NOMO-1 (cell line): ENCODE measurements around the gene ADAMTSL2.
"Not testable (repeated sequence)": the region's sequence is repeated elsewhere in the genome, so short reads cannot be mapped to it uniquely, and the experiment has no call there.

ENCODE experiments used
- DNase-seq, 2 experiments: peaks; one replicate each; lab custom pipeline; 2025; ENCODE audit not compliant: unreplicated experiment in 2 of 2; lab: John Stamatoyannopoulos, UW

The ADAMTSL2 gene

DNA sequence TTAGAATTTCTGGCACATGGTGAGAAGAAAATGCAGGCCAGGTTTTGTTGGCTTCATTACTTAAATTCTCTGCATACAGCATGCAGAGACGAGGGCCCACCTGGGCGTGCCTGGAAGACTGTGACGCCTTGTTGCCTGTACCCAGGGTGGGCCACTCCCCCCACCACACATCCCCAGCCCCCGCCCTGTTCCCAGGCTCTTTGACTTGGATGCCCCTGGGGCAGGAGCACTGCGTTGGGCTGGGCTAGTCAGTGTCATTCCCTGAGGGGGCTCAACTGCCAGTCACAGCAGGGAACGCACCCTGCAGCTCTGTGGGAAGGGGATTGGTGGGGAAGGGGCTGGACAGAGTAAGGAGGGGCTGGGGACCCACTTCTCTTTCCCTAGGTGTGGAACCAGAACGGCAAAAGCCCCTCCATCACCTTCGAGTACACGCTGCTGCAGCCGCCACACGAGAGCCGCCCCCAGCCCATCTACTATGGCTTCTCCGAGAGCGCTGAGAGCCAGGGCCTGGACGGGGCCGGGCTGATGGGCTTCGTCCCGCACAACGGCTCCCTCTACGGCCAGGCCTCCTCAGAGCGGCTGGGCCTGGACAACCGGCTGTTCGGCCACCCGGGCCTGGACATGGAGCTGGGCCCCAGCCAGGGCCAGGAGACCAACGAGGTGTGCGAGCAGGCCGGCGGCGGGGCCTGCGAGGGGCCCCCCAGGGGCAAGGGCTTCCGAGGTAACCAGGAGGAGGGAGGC, 19.6 kb downstream of the ADAMTSL2 start:
- DNase-seq, result no peak

DNA sequence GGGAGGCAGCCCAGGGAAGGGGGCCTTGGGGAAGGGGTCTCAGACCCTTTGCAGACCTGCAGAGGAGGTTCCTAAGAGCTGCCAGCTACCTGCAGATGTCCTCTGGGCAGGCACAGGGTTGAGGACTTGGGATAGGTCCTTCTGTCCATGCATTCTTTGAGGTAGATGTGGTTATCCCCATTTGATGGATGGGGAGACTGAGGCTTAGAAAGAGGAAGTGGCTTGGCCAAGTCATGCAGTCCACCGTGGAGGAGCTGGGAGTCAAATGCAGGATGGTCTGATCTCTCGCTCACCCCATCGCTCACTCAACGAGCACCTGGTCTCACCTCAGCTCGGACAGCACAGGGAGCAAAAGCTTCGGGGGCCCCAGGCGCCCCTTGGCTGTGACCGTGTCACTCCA, 20.2 kb downstream of the ADAMTSL2 start:
- DNase-seq, result no peak

DNA sequence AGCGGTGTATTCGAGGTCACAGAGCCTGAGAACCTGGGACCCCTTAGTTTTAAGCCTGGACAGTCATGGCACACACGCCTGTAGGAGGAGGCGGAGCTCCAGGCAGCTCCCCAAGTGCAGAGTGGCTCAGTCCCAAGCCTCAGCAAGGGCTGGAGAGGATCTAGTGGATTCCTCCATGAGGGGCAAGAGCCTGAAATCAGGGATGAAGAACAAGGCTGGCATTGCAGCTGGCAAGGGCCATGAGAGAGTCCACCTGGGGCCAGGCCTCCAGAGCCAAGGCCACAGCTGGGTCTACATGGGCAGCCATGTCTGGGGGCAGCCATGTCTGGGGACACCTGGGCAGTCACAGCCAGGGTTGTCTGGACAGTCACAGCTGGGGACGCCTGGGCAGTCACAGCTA, 21.9 kb downstream of the ADAMTSL2 start:
- DNase-seq, result no peak

DNA sequence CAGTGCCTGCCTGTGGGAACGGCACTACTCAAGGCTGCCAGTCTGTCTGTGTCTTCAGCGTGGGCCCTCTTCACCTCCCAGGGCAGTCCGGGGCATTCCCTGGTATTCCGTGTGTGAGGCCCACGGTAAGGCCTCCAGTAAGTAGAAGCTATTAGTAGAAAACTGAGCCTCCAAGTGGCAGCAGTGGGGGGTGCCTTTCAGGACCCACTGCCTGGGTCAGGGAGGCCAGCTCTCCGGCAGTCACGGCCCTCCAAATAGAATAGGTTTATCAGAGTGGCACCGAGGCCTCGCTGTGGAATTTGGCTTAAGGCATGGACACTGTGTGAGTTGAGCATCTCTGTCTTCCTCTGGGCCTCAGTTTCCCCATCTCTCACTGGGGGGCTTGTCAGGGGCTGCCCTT, 23.1 kb downstream of the ADAMTSL2 start:
- DNase-seq, result no peak

DNA sequence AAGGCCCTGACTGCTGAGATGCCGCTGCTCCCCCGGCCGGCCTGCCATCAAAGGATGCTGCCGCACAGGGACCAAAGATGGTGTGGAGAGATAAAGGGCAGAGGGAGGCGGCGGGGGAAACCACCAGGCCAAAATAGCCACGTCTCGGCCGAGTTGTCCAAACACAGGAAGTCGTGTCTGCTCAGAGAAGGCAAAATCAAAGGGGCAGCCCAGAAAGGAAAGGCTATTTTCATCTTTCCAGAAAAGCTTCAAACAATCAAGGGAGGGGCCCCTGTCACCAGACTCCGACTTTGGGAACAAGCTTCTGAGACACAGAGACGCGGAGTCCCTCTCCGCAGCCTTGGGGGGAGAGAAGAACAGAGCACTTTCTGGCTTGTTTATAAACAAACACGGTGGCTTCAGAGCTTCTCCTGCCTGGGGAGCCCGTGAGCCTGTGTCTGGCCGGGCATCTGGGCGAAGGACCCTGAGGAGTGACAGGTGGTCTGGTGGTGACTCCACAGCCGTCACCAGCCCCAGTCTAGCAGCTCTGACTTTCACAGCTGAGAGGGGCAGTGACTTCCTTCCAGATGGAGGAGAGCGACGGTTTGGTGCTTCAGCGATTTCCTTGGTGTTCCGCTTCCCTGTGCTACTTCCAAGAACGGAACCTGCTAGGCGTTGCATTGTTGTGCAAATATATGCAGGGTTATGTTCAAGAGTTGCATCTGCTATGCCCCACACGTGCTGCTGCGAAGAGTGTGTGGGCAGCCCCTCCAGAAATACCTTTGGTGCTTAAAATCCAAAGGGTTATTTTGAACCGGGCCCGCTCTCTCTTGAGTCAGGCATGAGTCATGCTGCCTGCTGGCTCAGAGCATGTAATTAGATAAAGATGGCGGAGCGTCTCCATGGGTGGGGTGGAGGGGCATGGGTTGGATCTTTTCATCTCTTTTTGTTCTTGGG, 24.0 kb downstream of the ADAMTSL2 start:
- DNase-seq, result peak in 1 of 2 experiments; percentile 33

DNA sequence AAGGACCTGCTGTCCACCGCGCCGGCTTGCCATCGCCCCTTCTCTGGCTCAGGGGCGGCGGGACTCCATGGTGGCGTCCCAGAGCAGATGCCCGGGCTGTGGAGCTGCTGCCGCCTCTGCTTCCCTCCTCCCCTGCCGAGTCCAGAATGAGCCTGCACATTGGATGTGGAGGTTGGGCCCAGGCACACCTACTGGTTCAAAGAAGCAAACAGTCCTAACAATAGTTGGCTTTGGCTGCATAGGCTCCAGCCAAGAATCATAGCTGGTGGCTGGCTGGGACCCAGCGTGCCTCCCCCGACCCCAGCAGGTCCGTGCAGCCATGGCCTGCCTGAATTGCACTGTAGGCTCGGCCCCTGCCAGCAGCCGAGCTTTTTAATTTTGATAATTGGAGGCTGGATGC, 25.8 kb downstream of the ADAMTSL2 start:
- DNase-seq, result no peak

DNA sequence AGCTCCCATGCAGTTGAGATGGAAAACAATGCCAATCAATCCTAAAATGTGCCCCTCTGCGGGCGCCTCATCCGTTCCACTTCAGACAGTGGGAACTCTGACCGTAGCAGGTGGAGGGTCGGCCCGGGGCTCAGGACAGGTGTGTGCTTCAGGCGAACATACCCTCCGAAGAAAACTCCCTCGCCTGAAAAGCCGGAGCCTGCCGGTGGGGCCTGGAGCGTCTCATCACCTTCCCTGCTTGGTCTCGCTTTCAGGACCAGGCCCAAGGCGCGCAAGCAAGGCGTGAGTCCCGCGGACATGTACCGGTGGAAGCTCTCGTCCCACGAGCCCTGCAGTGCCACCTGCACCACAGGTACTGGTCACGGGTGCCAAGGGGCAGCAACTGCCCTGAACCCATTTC, 26.4 kb downstream of the ADAMTSL2 start:
- no peak for DNase-seq

DNA sequence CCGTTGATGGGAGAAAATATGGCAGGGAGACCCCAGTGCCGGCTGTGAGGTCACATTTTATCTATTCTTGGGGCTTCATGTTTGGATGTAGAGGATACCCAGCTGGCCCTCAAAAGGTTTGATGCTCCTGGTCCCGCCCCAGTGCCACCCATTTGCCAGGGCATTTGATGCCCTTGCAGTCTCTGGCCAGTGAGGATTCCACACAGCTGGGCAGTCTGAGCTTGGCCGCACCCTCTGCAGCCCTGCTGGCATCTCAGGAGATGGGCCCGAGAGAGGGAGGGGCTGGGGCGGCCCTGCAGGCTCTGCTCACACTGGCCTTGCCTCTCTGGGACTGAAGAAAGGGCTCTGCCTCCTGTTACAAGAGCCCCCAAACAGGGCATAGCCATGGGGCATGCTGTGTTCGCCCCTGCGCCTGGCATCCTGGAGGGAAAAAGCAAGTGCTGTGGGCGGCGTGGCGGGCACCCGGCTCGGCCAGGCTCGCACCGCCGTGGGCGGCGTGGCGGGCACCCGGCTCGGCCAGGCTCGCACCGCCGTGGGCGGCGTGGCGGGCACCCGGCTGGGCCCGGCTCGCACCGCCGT, 27.6 kb downstream of the ADAMTSL2 start:
- DNase-seq, result no peak

DNA sequence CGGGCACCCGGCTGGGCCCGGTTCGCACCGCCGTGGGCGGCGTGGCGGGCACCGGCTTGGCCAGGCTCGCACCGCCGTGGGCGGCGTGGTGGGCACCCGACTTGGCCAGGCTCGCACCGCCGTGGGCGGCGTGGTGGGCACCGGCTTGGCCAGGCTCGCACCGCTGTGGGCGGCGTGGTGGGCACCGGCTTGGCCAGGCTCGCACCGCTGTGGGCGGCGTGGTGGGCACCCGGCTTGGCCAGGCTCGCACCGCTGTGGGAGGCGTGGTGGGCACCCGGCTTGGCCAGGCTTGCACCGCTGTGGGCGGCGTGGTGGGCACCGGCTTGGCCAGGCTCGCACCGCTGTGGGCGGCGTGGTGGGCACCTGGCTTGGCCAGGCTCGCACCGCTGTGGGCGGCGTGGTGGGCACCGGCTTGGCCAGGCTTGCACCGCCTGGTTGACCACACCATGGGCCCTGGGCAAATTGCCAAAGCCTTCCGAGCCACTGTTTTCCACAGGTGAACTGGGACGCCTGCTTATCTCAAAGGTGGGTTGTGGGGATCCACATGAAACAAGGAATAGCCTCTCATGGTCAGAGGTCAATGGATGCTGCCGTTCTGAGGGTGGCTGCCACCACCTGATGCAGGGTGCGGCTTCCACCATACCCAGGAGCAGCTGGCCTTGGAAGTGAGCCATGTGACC, 28.2 kb downstream of the ADAMTSL2 start:
- DNase-seq, result no peak

DNA sequence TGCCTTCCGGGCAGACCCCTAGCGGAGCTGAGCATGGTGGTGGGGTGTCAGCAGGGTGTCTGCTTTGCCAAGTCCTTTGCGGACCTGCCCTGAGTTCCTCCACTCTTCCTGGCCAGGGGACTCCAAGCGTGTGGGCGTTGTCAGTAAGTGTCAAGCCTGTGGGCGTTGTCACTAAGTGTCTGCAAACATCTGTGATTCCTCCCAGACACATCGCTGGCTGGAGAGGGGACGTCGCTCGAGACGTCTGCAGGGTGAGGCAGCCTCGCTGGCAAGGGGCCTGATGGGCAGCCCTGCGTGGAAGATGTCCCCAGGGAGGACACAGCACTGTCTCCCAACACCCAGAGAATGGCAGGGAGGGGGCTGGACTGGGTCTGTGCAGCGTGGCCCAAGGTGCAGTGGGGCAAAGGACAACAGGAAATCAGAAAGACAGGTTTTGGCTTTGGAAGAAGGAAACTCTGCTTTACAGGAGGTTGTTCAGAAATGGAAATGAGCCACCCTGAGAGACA, 28.8 kb downstream of the ADAMTSL2 start:
- no peak for DNase-seq

DNA sequence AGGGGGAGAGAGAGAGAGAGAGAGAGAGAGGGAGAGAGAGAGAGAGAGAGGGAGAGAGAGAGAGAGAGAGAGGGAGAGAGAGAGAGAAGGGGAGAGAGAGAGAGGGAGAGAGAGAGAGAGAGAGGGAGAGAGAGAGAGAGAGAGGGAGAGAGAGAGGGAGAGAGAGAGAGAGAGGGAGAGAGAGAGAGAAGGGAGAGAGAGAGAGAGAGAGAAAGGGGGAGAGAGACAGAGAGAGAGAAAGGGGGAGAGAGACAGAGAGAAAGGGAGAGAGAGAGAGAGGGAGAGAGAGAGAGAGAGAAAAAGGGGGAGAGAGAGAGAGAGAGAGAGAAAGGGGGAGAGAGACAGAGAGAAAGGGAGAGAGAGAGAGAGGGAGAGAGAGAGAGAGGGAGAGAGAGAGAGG, 29.3 kb downstream of the ADAMTSL2 start:
- DNase-seq, result not testable (repeated sequence)

DNA sequence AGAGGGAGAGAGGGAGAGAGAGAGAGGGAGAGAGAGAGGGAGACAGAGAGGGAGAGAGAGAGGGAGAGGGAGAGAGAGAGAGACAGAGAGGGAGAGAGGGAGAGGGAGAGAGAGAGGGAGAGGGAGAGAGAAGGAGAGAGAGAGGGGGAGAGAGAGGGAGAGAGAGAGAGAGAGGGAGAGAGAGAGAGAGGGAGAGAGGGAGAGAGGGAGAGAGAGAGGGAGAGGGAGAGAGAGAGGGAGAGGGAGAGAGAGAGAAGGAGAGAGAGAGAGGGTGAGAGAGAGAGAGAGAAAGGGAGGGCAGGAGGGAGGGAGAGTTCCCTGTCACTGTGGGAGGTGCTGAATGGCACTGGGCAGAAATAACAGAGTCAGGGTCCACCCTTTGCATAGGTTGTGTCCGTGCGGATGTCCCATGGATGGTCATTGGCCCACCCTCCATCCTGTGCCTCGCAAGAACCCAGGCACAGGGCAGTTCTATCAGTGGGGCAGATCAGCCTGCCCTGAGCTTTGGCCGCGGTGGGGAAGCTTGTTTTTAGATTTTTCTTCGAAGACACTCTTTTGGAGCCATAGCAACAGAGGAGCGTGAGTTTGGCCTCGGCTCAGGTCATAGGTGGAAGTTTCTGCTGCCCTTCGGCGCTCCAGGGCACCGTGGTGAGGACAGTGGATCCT, 30.1 kb downstream of the ADAMTSL2 start:
- no peak for DNase-seq

DNA sequence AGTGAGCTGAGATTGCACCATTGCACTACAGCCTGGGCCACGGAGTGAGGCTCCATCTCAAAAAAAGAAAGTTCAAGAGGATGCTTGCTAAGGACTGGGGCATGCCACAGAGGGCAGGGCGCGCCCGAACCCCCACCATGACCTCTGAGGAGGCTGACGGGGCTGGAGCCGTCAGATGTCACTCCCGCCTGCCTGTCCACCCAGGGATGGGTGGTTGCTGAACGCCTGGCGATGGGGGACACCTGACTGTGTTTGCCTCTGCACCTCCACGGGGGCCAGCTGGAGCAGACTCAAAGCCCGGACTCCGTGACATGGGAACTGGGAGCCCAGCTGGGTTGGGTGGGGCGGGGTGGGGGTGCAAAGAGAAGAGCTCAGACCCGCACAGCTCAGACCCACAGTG, 31.9 kb downstream of the ADAMTSL2 start:
- no peak for DNase-seq

DNA sequence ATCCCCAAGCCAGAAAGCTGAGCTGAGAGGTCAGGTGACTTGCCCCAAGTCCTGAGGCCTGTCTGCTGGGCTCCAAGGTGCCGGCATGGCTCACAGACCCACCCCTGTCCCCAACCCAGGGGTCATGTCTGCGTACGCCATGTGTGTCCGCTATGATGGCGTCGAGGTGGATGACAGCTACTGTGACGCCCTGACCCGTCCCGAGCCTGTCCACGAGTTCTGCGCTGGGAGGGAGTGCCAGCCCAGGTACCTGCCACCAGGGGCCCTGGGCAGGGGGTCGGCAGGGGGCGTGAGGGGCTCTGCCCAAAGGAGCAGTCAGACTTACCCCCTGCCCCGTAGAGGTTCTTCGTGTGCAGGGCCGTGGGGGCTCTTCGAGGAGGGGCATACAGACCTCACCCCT, 32.3 kb downstream of the ADAMTSL2 start:
- no peak for DNase-seq

DNA sequence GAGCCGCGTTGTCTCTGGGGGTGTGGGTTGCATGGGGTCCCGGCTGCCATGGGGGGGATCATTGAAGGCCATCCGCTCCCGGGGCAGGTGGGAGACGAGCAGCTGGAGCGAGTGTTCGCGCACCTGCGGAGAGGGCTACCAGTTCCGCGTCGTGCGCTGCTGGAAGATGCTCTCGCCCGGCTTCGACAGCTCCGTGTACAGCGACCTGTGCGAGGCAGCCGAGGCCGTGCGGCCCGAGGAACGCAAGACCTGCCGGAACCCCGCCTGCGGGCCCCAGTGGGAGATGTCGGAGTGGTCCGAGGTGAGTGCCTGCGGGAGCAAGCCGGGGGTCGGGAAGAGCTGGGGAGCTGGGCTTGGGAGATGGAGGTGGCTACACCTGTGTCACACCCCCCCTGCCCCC, 33.7 kb downstream of the ADAMTSL2 start:
- no peak for DNase-seq

DNA sequence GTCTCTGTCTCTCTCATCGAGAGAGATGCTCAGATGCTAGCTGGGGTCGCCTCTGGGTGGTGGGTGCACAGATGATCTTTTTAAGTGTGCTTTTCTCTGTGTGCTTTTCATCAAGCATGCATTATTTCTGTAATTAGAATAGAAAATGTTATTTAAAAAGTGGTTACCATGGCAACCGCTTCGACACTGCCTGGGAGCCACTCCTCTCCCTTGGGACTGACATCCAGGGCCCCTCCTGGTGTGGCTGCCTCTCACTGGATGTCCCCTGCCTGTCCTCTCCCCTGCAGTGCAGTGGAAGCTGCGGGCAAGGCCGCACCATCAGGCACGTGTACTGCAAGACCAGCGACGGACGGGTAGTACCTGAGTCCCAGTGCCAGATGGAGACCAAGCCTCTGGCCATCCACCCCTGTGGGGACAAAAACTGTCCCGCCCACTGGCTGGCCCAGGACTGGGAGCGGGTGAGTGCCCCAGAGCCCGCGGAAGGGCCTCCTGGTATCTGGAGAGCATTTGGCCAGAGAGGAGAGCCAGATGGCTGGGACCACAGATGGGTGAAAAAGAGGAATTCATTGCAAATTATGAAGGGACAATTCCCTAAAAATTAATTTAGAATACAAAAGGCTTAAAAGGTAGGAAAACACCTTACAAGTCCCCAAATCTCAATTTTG, 34.7 kb downstream of the ADAMTSL2 start:
- DNase-seq, result no peak

DNA sequence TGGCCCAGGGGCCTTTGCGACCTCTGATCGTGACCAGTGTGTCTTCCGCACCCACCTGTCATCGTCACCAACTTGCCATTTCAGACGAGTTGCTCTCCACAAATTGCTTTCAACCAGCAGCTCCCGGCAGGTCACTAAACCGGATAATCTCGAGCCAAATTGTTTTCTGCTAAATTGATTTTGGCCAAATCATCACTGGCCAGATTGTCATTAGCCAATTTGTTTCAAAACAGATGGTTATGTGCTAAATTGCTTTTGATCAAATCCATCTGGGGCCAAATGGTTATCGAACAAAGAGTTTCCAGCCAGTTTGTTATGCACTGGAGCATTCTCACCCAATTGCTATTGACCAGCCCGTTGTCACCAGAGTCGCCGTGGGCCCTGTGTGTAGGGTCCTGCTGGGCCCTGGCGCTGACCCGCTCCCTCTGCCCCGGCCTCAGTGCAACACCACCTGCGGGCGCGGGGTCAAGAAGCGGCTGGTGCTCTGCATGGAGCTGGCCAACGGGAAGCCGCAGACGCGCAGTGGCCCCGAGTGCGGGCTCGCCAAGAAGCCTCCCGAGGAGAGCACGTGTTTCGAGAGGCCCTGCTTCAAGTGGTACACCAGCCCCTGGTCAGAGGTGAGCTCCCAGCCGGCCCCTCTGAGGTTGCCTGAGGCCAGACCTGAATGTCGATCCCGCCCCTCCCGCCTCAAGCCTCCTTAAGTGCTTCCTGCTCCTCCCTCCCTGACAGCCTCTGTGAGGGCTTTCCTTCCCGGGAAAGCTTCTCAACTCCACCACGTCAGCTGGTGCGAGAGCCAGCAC, 35.6 kb downstream of the ADAMTSL2 start:
- DNase-seq, result no peak

DNA sequence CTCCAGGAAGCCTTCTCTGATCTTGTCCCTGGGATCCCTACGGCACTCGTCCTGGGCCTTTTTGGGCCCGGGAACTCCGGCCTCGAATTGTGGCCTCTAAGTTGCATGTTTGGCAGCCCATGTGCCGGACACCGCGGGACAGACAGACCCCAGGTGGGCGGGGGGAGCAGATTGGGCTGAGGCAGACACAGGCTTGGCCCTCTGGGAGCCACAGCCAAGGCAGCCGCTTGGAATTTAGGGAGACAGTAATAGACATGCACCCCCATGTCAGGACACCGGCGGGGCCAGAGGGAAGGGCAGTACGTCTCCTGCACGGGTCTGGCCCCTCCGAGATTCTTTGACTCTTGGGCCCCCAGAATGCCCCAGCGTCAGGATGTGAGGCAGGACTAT, 36.2 kb downstream of the ADAMTSL2 start:
- DNase-seq, result no peak

DNA sequence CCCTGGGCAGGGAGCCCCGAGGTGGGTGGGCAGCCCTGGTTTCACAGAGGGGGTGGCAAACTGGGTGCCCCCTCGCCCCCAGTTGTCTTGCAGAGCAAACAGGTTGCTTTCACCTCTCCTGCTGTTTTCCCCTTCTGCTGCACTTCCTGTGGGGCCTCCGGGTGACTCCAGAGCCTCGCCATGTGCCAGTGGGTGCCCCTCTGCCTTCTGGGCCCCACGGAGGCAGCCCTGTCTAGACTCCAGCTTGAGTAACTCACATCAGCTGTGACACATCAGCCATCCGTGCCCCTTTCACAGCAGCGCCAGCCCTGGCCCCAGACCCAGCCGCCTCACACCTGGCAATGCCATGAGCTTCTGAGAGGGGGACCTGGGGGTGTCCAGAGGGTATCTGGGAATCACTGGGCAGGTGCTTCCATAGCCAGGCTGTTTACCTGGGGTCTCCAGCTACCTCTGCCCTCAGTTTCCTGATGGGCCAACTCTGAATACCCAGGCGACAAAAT, 36.9 kb downstream of the ADAMTSL2 start:
- no peak for DNase-seq
